HG03521 (cell line): Measurements from ENCODE around the gene DLGAP5.

Source experiments
- ATAC-seq: cut with Tn5 transposase; IDR thresholded peaks from one replicate; pipeline ENCODE4 v1.9.1; 2021; ENCODE audit warnings: mild to moderate bottlenecking, moderate library complexity; ENCODE audit not compliant: unreplicated experiment

Gene DLGAP5

GRCh38 chr14:55130196-55130550, 61.2 kb downstream of the DLGAP5 start:
- no peak for ATAC-seq

- peak; percentile 52 for ATAC-seq
Observed at GRCh38 chr14:55129428-55130195, 61.8 kb downstream of the DLGAP5 start.

- ATAC-seq: peak; percentile 53
Observed at GRCh38 chr14:55129086-55129427, 62.3 kb downstream of the DLGAP5 start, which contains the start of gene LGALS3. Gene LGALS3 (plus strand): TSS chr14:55129252. CDS start chr14:55137374, 8,122 bp downstream.

- ATAC-seq: no peak
Observed at GRCh38 chr14:55128386-55129085, 62.8 kb downstream of the DLGAP5 start.

- no peak for ATAC-seq
Observed at GRCh38 chr14:55127460-55127951, 63.9 kb downstream of the DLGAP5 start.

GRCh38 chr14:55126932-55127459, 64.4 kb downstream of the DLGAP5 start:
- no peak for ATAC-seq

GRCh38 chr14:55126034-55126433, 65.4 kb downstream of the DLGAP5 start:
- ATAC-seq: no peak

- ATAC-seq: no peak
Observed at GRCh38 chr14:55125403-55125802, 66.0 kb downstream of the DLGAP5 start.

- no peak for ATAC-seq
Observed at GRCh38 chr14:55124774-55125386, 66.5 kb downstream of the DLGAP5 start.

- ATAC-seq: no peak
Observed at GRCh38 chr14:55123852-55124639, 67.3 kb downstream of the DLGAP5 start.

- no peak for ATAC-seq
Observed at GRCh38 chr14:55123101-55123500, 68.3 kb downstream of the DLGAP5 start.

- no peak for ATAC-seq
Observed at GRCh38 chr14:55122440-55122986, 68.9 kb downstream of the DLGAP5 start.

GRCh38 chr14:55121628-55122439, 69.6 kb downstream of the DLGAP5 start:
- no peak for ATAC-seq

- ATAC-seq: no peak
Observed at GRCh38 chr14:55120571-55121495, 70.6 kb downstream of the DLGAP5 start.

GRCh38 chr14:55118761-55119160, 72.6 kb downstream of the DLGAP5 start:
- no peak for ATAC-seq

- ATAC-seq: no peak
Observed at GRCh38 chr14:55117803-55118441, 73.5 kb downstream of the DLGAP5 start.

- ATAC-seq: no peak
Observed at GRCh38 chr14:55116246-55117030, 74.9 kb downstream of the DLGAP5 start.
